H9 (cell line): ENCODE results near the gene CLEC16A. TPM values are rescaled to one million over a fixed set of nuclear protein-coding genes. Genes with fewer than 3 reads are reported as not detected.

Source experiments
- DNase-seq: peaks from one replicate; pipeline ENCODE4 v3.0.0-alpha.2; 2017
- H2AFZ ChIP-seq: one replicate; pipeline ENCODE4 v1.6.1; 2013; ENCODE audit warnings: mild to moderate bottlenecking, low read length, control low read depth, moderate library complexity
- H2AK5ac ChIP-seq: 2 replicates; pipeline ENCODE4 v1.6.1; 2013; ENCODE audit warnings: low read length, control low read depth, mixed read lengths; ENCODE audit not compliant: insufficient read length
- H2BK120ac ChIP-seq: one replicate; pipeline ENCODE4 v1.6.1; 2013; ENCODE audit warnings: low read depth, mild to moderate bottlenecking, low read length, control low read depth, inconsistent platforms; ENCODE audit not compliant: poor library complexity, severe bottlenecking
- H2BK12ac ChIP-seq: 2 replicates; pipeline ENCODE4 v1.6.1; 2013; ENCODE audit warnings: low read length, control low read depth, mixed read lengths, low read depth; ENCODE audit not compliant: insufficient read length
- H2BK15ac ChIP-seq: 2 replicates; pipeline ENCODE4 v1.6.1; 2013; ENCODE audit warnings: low read depth, low read length, control low read depth
- H2BK20ac ChIP-seq: one replicate; pipeline ENCODE4 v1.6.1; 2013; ENCODE audit warnings: low read depth, mild to moderate bottlenecking, low read length, control low read depth, inconsistent platforms; ENCODE audit not compliant: poor library complexity, severe bottlenecking
- H2BK5ac ChIP-seq: 2 replicates; pipeline ENCODE4 v1.6.1; 2013; ENCODE audit warnings: low read length, control low read depth, mixed read lengths; ENCODE audit not compliant: insufficient read length
- H3K14ac ChIP-seq: 2 replicates; pipeline ENCODE4 v1.6.1; 2013; ENCODE audit warnings: low read length, control low read depth; ENCODE audit not compliant: insufficient read depth
- H3K18ac ChIP-seq: 2 replicates; pipeline ENCODE4 v1.6.1; 2013; ENCODE audit warnings: low read depth, mild to moderate bottlenecking, mixed read lengths, low read length, control low read depth; ENCODE audit not compliant: insufficient read length
- H3K23ac ChIP-seq: 2 replicates; pipeline ENCODE4 v1.6.1; 2013; ENCODE audit warnings: low read length, control low read depth, mixed read lengths, low read depth; ENCODE audit not compliant: insufficient read length
- H3K23me2 ChIP-seq: 2 replicates; pipeline ENCODE4 v1.6.1; 2013; ENCODE audit warnings: low read depth, mild to moderate bottlenecking, mixed read lengths, low read length, control low read depth; ENCODE audit not compliant: insufficient read length, poor library complexity, severe bottlenecking
- H3K27ac ChIP-seq: 2 replicates; pipeline ENCODE4 v1.5.1; 2013; ENCODE audit warnings: low read length, control low read depth, mixed read lengths, low read depth; ENCODE audit not compliant: insufficient read length
- H3K27me3 ChIP-seq: 2 replicates; pipeline ENCODE4 v1.6.1; 2013; ENCODE audit warnings: low read length, control low read depth, inconsistent platforms; ENCODE audit not compliant: insufficient read depth
- H3K4ac ChIP-seq: 2 replicates; pipeline ENCODE4 v1.6.1; 2013; ENCODE audit warnings: low read depth, mild to moderate bottlenecking, control low read depth, inconsistent platforms, low read length, moderate library complexity
- H3K4me1 ChIP-seq: 2 replicates; pipeline ENCODE4 v1.6.1; 2013; ENCODE audit warnings: low read length, control low read depth, inconsistent platforms; ENCODE audit not compliant: insufficient read depth
- H3K4me2 ChIP-seq: 2 replicates; pipeline ENCODE4 v1.6.1; 2013; ENCODE audit warnings: low read length, control low read depth, mixed read lengths; ENCODE audit not compliant: insufficient read length, insufficient read depth
- H3K56ac ChIP-seq: 2 replicates; pipeline ENCODE4 v1.6.1; 2013; ENCODE audit warnings: low read depth, mild to moderate bottlenecking, mixed read lengths, low read length, control low read depth; ENCODE audit not compliant: insufficient read length
- H3K79me1 ChIP-seq: 2 replicates; pipeline ENCODE4 v1.6.1; 2013; ENCODE audit warnings: low read depth, mild to moderate bottlenecking, moderate library complexity, low read length, control low read depth, inconsistent platforms; ENCODE audit not compliant: insufficient read depth, poor library complexity, severe bottlenecking
- H3K79me2 ChIP-seq: 2 replicates; pipeline ENCODE4 v1.6.1; 2013; ENCODE audit warnings: low read length, control low read depth, inconsistent platforms; ENCODE audit not compliant: insufficient read depth
- H3K9ac ChIP-seq: 2 replicates; pipeline ENCODE4 v1.6.1; 2013; ENCODE audit warnings: low read length, control low read depth, mixed read lengths; ENCODE audit not compliant: insufficient read length; ENCODE audit errors: extremely low read depth
- H3K9me3 ChIP-seq: one replicate; pipeline ENCODE4 v1.6.1; 2013; ENCODE audit warnings: low read depth, low read length, inconsistent platforms; ENCODE audit not compliant: control insufficient read depth
- H3T11ph ChIP-seq: one replicate; pipeline ENCODE4 v1.6.1; 2013; ENCODE audit warnings: mild to moderate bottlenecking, low read length, control low read depth, inconsistent platforms
- H4K20me1 ChIP-seq: one replicate; pipeline ENCODE4 v1.6.1; 2013; ENCODE audit not compliant: control insufficient read depth, insufficient read length, insufficient read depth
- H4K5ac ChIP-seq: 2 replicates; pipeline ENCODE4 v1.6.1; 2013; ENCODE audit warnings: low read depth, mild to moderate bottlenecking, mixed read lengths, low read length, control low read depth; ENCODE audit not compliant: insufficient read length
- H4K8ac ChIP-seq: replicated peaks from 2 replicates; pipeline ENCODE4 v1.6.1; 2013; ENCODE audit warnings: low read length, control low read depth, mixed read lengths, low read depth; ENCODE audit not compliant: insufficient read length
- H4K91ac ChIP-seq: 2 replicates; pipeline ENCODE4 v1.6.1; 2013; ENCODE audit warnings: low read depth, mild to moderate bottlenecking, moderate library complexity, mixed read lengths, low read length, control low read depth; ENCODE audit not compliant: insufficient read length
- H3K27ac Mint-ChIP-seq, 3 experiments: 2 replicates in 2 of 3; 3 replicates in 1 of 3; pipeline ENCODE4 v1.8.0; 2020 to 2021; ENCODE audit warnings: mixed read lengths in 3 of 3, mild to moderate bottlenecking in 1 of 3, moderate library complexity in 1 of 3
- H3K27me3 Mint-ChIP-seq: 2 replicates; pipeline ENCODE4 v1.8.0; 2021; ENCODE audit warnings: low read depth, mild to moderate bottlenecking, moderate library complexity, mixed read lengths
- H3K36me3 Mint-ChIP-seq, 3 experiments: 2 replicates in 2 of 3; 3 replicates in 1 of 3; pipeline ENCODE4 v1.8.0; 2020 to 2021; ENCODE audit warnings: low read depth in 3 of 3, mixed read lengths in 3 of 3; ENCODE audit not compliant: insufficient read depth in 1 of 3
- H3K4me1 Mint-ChIP-seq, 2 experiments: 2 replicates each; pipeline ENCODE4 v1.8.0; 2020; ENCODE audit warnings: mixed read lengths in 2 of 2
- H3K4me3 Mint-ChIP-seq, 2 experiments: 2 replicates in 1 of 2; 3 replicates in 1 of 2; pipeline ENCODE4 v1.8.0; 2020 to 2021; ENCODE audit warnings: mild to moderate bottlenecking in 2 of 2, mixed read lengths in 2 of 2, moderate library complexity in 1 of 2
- H3K9me3 Mint-ChIP-seq, 2 experiments: 2 replicates in 1 of 2; 3 replicates in 1 of 2; pipeline ENCODE4 v1.8.0; 2020; ENCODE audit warnings: mild to moderate bottlenecking in 2 of 2, mixed read lengths in 2 of 2, moderate library complexity in 1 of 2
- WGBS: extraction: QIAGEN DNeasy Blood & Tissue Kit; methylation state at CpG from one replicate; pipeline ENCODE4 v1.1.7; 2013; ENCODE audit warnings: missing lambda C conversion rate, low lambda C conversion rate, mixed read lengths; ENCODE audit not compliant: insufficient read length; ENCODE audit errors: extremely low coverage; 5-methylcytosine and 5-hydroxymethylcytosine counted together
- total RNA-seq: library from RNA; stranded (reverse); gene quantifications from 2 replicates; pipeline ENCODE4 v1.2.1, GENCODE V29; 2021
- TF ChIP-seq, protein P1 (sequence below): fragments of 200-600 bp; sonication (generic); conservative IDR thresholded peaks from 3 replicates; pipeline ENCODE4 v1.8.0; 2021; ENCODE audit warnings: antibody characterized with exemption, mild to moderate bottlenecking

Gene CLEC16A
- total RNA-seq, 1 experiment from 2014 or later: 15.2 TPM

- TF ChIP-seq, protein P1, sequence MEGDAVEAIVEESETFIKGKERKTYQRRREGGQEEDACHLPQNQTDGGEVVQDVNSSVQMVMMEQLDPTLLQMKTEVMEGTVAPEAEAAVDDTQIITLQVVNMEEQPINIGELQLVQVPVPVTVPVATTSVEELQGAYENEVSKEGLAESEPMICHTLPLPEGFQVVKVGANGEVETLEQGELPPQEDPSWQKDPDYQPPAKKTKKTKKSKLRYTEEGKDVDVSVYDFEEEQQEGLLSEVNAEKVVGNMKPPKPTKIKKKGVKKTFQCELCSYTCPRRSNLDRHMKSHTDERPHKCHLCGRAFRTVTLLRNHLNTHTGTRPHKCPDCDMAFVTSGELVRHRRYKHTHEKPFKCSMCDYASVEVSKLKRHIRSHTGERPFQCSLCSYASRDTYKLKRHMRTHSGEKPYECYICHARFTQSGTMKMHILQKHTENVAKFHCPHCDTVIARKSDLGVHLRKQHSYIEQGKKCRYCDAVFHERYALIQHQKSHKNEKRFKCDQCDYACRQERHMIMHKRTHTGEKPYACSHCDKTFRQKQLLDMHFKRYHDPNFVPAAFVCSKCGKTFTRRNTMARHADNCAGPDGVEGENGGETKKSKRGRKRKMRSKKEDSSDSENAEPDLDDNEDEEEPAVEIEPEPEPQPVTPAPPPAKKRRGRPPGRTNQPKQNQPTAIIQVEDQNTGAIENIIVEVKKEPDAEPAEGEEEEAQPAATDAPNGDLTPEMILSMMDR: no peak
- Histone ChIP-seq H3K79me2 (no peaks in the 10 kb centered on the region), H3K4ac (no peak overlapping the region), H4K5ac (no peak overlapping the region), H2BK15ac (no peak overlapping the region), H3K9me3 (no peaks in the 10 kb centered on the region), H2BK12ac (no peak overlapping the region), H2BK20ac (no peak overlapping the region), H4K8ac (no peak overlapping the region), H2AFZ (no peak overlapping the region), H3K56ac (no peak overlapping the region), H2BK5ac (no peak overlapping the region), H3T11ph (no peak overlapping the region), H3K18ac (no peak overlapping the region), H3K23ac (no peak overlapping the region), H3K79me1 (no peaks in the 10 kb centered on the region), H4K20me1 (no peaks in the 10 kb centered on the region), H3K4me1 (no peaks in the 10 kb centered on the region), H3K27me3 (no peaks in the 10 kb centered on the region), H3K4me2 (no peak overlapping the region), H4K91ac (no peak overlapping the region), H3K23me2 (no peaks in the 10 kb centered on the region), H3K27ac (no peak overlapping the region), H3K9ac (no peak overlapping the region), H3K14ac (no peak overlapping the region), H2AK5ac (no peak overlapping the region), H2BK120ac (no peak overlapping the region)
- no peak for DNase-seq
- H3K27me3 Mint-ChIP-seq: no peaks in the 10 kb centered on the region
- peaks cover 5 to 7% of the 10 kb centered on the region in 2 experiments for H3K4me1 Mint-ChIP-seq
- H3K4me3 Mint-ChIP-seq: no peak overlapping the region
- H3K27ac Mint-ChIP-seq: no peak overlapping the region
- peaks cover 2 to 10% (median 7%) of the 10 kb centered on the region in 3 experiments; a peak in 3 of 7 replicates for H3K36me3 Mint-ChIP-seq
- no CpG with 5 or more reads among the region's 4 CpGs for WGBS
- H3K9me3 Mint-ChIP-seq: peaks cover 0 to 2% of the 10 kb centered on the region in 2 experiments; a peak in 2 of 5 replicates
Measured at GRCh38 chr16:11004351-11004750, 60.0 kb downstream of the CLEC16A start.
